SW 1271 (cell line): ENCODE data around the gene CISTR.
"Not testable (repeated sequence)": the region's sequence is repeated elsewhere in the genome, so short reads cannot be mapped to it uniquely, and the experiment has no call there.

Source experiments
- DNase-seq, 2 experiments: peaks; one replicate each; lab custom pipeline; 2025; lab: John Stamatoyannopoulos, UW

The CISTR gene

GRCh38 chr12:53719649-53720048, 32.1 kb downstream of the CISTR start:
- DNase-seq: no peak

GRCh38 chr12:53718567-53718966, 33.2 kb downstream of the CISTR start:
- not testable (repeated sequence) for DNase-seq

- no peak for DNase-seq
These were observed 34.5 kb downstream of the CISTR start for GRCh38 chr12:53717319-53717718.

- DNase-seq: no peak
These were observed 37.8 kb downstream of the CISTR start for GRCh38 chr12:53714004-53714403.

- no peak for DNase-seq
These were observed 38.3 kb downstream of the CISTR start for GRCh38 chr12:53713516-53713915.

GRCh38 chr12:53712059-53712643, 39.6 kb downstream of the CISTR start:
- DNase-seq: no peak

- DNase-seq: no peak
These were observed 41.7 kb downstream of the CISTR start for GRCh38 chr12:53710091-53710490.

- DNase-seq: no peak
These were observed 42.1 kb downstream of the CISTR start for GRCh38 chr12:53709671-53710070.

GRCh38 chr12:53706080-53706479, 45.7 kb downstream of the CISTR start:
- no peak for DNase-seq

GRCh38 chr12:53703756-53704155, 48.0 kb downstream of the CISTR start:
- no peak for DNase-seq

GRCh38 chr12:53701518-53702264, 50.1 kb downstream of the CISTR start:
- peak in 1 of 2 experiments; percentile 56 for DNase-seq

- DNase-seq: no peak
These were observed 51.2 kb downstream of the CISTR start for GRCh38 chr12:53700567-53700966.

- DNase-seq: no peak
These were observed 52.1 kb downstream of the CISTR start for GRCh38 chr12:53699678-53700025.

- no peak for DNase-seq
These were observed 52.7 kb downstream of the CISTR start for GRCh38 chr12:53698948-53699677.

GRCh38 chr12:53696655-53697331, 55.0 kb downstream of the CISTR start:
- DNase-seq: no peak
